ENCODE measurements around the gene RFX7.

DNA sequence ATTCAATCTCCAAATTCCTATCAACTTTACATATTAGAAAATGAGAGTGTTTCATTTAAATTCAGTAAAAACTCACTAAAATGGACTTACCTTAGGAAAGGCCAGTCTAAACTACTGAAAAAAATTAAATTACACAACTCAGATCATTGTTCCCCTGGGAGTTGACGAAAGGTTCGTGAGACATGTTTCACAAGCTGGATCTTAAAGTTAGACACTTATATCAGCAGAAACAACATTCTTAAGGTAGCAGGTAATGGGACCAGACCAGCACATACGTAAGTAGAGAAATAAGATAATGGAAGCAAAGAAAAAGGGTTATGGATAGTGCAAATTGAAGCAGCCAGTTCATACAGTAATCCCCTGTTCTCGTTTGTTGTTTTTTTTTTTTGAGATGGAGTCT, 8.9 kb downstream of the RFX7 start:
- TF ChIP-seq, protein P1, sequence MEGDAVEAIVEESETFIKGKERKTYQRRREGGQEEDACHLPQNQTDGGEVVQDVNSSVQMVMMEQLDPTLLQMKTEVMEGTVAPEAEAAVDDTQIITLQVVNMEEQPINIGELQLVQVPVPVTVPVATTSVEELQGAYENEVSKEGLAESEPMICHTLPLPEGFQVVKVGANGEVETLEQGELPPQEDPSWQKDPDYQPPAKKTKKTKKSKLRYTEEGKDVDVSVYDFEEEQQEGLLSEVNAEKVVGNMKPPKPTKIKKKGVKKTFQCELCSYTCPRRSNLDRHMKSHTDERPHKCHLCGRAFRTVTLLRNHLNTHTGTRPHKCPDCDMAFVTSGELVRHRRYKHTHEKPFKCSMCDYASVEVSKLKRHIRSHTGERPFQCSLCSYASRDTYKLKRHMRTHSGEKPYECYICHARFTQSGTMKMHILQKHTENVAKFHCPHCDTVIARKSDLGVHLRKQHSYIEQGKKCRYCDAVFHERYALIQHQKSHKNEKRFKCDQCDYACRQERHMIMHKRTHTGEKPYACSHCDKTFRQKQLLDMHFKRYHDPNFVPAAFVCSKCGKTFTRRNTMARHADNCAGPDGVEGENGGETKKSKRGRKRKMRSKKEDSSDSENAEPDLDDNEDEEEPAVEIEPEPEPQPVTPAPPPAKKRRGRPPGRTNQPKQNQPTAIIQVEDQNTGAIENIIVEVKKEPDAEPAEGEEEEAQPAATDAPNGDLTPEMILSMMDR (conservative IDR thresholded peaks at IDR 0.05 in 1 of 2, IDR thresholded peaks at IDR 0.05 in 1 of 2; ENCODE audit: low read depth in 1 of 2, low read length in 2 of 2): no peak
- TF ChIP-seq EZH2 (IDR thresholded peaks at IDR 0.05; ENCODE audit: low read length, missing control alignments): no peak

All from fibroblast of lung (primary cell).